ENCODE results near the gene LUC7L3.
A peak's percentile ranks its signal among the peaks of the same experiment; 100 is the strongest.
"Not testable (repeated sequence)": the region's sequence is repeated elsewhere in the genome, so short reads cannot be mapped to it uniquely, and the experiment has no call there.

Gene LUC7L3

GRCh38 chr17:50722746-50723145, 3.3 kb downstream of the LUC7L3 start:
- no peaks in the 10 kb centered on the region for H3K27me3 ChIP-seq (ENCODE audit: insufficient read depth, low read length)
- H3K4me1 ChIP-seq (ENCODE audit: insufficient read depth, low read length, severe bottlenecking): peaks cover 56% of the 10 kb centered on the region
- peaks cover 45% of the 10 kb centered on the region for H3K36me3 ChIP-seq (ENCODE audit: insufficient read depth, low read length)
- no peak overlapping the region for H3K27ac ChIP-seq (ENCODE audit: low read depth, low read length, poor library complexity, severe bottlenecking)
- H3K9me3 ChIP-seq (ENCODE audit: low read length): no peaks in the 10 kb centered on the region
- no peak for TF ChIP-seq EZH2 (IDR thresholded peaks at IDR 0.05; ENCODE audit: borderline replicate concordance, low read length)
- H3F3A ChIP-seq (ENCODE audit: insufficient read depth, low read length): no peaks in the 10 kb centered on the region
- peak overlapping the region; percentile 87 for H3K4me2 ChIP-seq (ENCODE audit: low read length)
- H4K20me1 ChIP-seq (ENCODE audit: insufficient read depth, low read length): 0 out of 2 replicates have a peak, but pooled peaks cover 7% of the 10 kb centered on the region
- H3K9ac ChIP-seq (ENCODE audit: low read length): peak overlapping the region; percentile 1; the same call in 1 of the 2 replicates
- peak overlapping the region; percentile 74 for H3K4me3 ChIP-seq (ENCODE audit: low read depth, low read length, poor library complexity, severe bottlenecking)
- H2AFZ ChIP-seq (ENCODE audit: low read length): no peak overlapping the region
- H3K9me2 ChIP-seq (ENCODE audit: low read depth, low read length): no peaks in the 10 kb centered on the region
- H3K79me2 ChIP-seq (ENCODE audit: insufficient read depth, low read length): peaks cover 83% of the 10 kb centered on the region

- H3K36me3 ChIP-seq (ENCODE audit: insufficient read depth, low read length): peaks cover 57% of the 10 kb centered on the region
- H3K4me2 ChIP-seq (ENCODE audit: low read length); H3K4me3 ChIP-seq (ENCODE audit: low read depth, low read length, poor library complexity, severe bottlenecking); H3K9me2 ChIP-seq (ENCODE audit: low read depth, low read length); H3F3A ChIP-seq (ENCODE audit: insufficient read depth, low read length); H3K27me3 ChIP-seq (ENCODE audit: insufficient read depth, low read length); H3K9ac ChIP-seq (ENCODE audit: low read length); H2AFZ ChIP-seq (ENCODE audit: low read length); H3K9me3 ChIP-seq (ENCODE audit: low read length); H3K27ac ChIP-seq (ENCODE audit: low read depth, low read length, poor library complexity, severe bottlenecking); H4K20me1 ChIP-seq (ENCODE audit: insufficient read depth, low read length): not testable (repeated sequence)
- peaks cover 51% of the 10 kb centered on the region for H3K4me1 ChIP-seq (ENCODE audit: insufficient read depth, low read length, severe bottlenecking)
- peaks cover 100% of the 10 kb centered on the region for H3K79me2 ChIP-seq (ENCODE audit: insufficient read depth, low read length)
Measured at GRCh38 chr17:50724622-50725021, 5.2 kb downstream of the LUC7L3 start.

- H3K4me1 ChIP-seq (ENCODE audit: insufficient read depth, low read length, severe bottlenecking): peaks cover 51% of the 10 kb centered on the region
- no peaks in the 10 kb centered on the region for H3F3A ChIP-seq (ENCODE audit: insufficient read depth, low read length)
- H3K9ac ChIP-seq (ENCODE audit: low read length): no peak overlapping the region
- TF ChIP-seq CTCF (IDR thresholded peaks at IDR 0.05; ENCODE audit: low read length): no peak
- no peak for TF ChIP-seq EZH2 (IDR thresholded peaks at IDR 0.05; ENCODE audit: borderline replicate concordance, low read length)
- no peak overlapping the region for H3K4me3 ChIP-seq (ENCODE audit: low read depth, low read length, poor library complexity, severe bottlenecking)
- H3K27ac ChIP-seq (ENCODE audit: low read depth, low read length, poor library complexity, severe bottlenecking): no peak overlapping the region
- H4K20me1 ChIP-seq (ENCODE audit: insufficient read depth, low read length): 0 out of 2 replicates have a peak, but pooled peaks cover 7% of the 10 kb centered on the region
- 0 out of 2 replicates have a peak overlapping the region, but pooled peaks have one; percentile 16 for H3K4me2 ChIP-seq (ENCODE audit: low read length)
- H3K79me2 ChIP-seq (ENCODE audit: insufficient read depth, low read length): peaks cover 100% of the 10 kb centered on the region
- peaks cover 56% of the 10 kb centered on the region for H3K36me3 ChIP-seq (ENCODE audit: insufficient read depth, low read length)
- H3K27me3 ChIP-seq (ENCODE audit: insufficient read depth, low read length): no peaks in the 10 kb centered on the region
- no peaks in the 10 kb centered on the region for H3K9me3 ChIP-seq (ENCODE audit: low read length)
- H2AFZ ChIP-seq (ENCODE audit: low read length): no peak overlapping the region
- no peaks in the 10 kb centered on the region for H3K9me2 ChIP-seq (ENCODE audit: low read depth, low read length)
Measured at GRCh38 chr17:50725769-50726655, 6.6 kb downstream of the LUC7L3 start.

GRCh38 chr17:50728112-50728429, 8.7 kb downstream of the LUC7L3 start:
- Histone ChIP-seq H3K9me2 (ENCODE audit: low read depth, low read length) (no peaks in the 10 kb centered on the region), H3K27me3 (ENCODE audit: insufficient read depth, low read length) (no peaks in the 10 kb centered on the region), H3K9me3 (ENCODE audit: low read length) (no peaks in the 10 kb centered on the region), H3K36me3 (ENCODE audit: insufficient read depth, low read length) (peaks cover 57% of the 10 kb centered on the region), H2AFZ (ENCODE audit: low read length) (no peak overlapping the region), H3K9ac (ENCODE audit: low read length) (no peak overlapping the region), H3F3A (ENCODE audit: insufficient read depth, low read length) (no peaks in the 10 kb centered on the region), H3K79me2 (ENCODE audit: insufficient read depth, low read length) (peaks cover 100% of the 10 kb centered on the region), H3K4me2 (ENCODE audit: low read length) (no peak overlapping the region), H3K27ac (ENCODE audit: low read depth, low read length, poor library complexity, severe bottlenecking) (no peak overlapping the region), H4K20me1 (ENCODE audit: insufficient read depth, low read length) (0 out of 2 replicates have a peak, but pooled peaks cover 5% of the 10 kb centered on the region), H3K4me1 (ENCODE audit: insufficient read depth, low read length, severe bottlenecking) (peaks cover 34% of the 10 kb centered on the region), H3K4me3 (ENCODE audit: low read depth, low read length, poor library complexity, severe bottlenecking) (no peak overlapping the region)
- no peak for TF ChIP-seq CTCF (IDR thresholded peaks at IDR 0.05; ENCODE audit: low read length)
- no peak for TF ChIP-seq EZH2 (IDR thresholded peaks at IDR 0.05; ENCODE audit: borderline replicate concordance, low read length)

Data from OCI-LY1 (cell line).